ENCODE results near the gene LEP. TPM values are rescaled to one million over a fixed set of nuclear protein-coding genes. Genes with fewer than 3 reads are reported as not detected.

Gene LEP
- total and polyA plus RNA-seq, 2 of the 8 experiments (the other 6 are each of a cell fraction or from before 2014, with no cell fraction given) = not detected

DNA sequence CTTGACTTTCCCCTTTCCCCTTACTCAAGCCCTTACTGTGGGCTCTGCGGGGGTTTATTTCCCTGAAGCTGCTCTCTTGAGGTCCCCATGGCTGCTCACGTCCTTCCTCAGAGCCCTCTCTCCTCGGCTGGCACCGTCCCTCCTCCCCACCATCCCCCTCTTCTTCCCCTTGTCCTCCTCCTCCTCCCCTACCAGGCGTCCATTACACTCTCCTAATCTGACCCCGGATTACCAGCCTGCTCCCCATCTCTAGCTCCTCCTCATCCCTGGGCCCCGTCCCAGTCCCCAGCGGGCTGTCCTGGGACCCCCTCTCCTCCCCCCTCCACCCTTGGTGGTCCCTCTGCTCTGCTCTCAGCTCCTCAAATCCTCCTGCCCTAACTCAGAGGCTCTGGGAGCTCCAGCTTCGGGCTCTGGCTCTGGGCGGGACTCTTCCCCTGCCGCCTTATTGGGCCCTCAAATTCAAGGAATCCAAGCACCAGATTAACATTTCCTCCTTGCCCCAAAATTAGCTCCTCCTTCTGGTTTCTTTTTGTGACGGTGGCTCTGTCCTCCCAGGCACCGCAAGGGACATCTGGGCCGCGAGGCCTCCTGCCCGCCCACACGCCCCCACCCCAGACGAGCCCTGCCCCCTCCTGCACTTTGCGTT, 48.5 kb upstream of the LEP start:
- POLR2A ChIA-PET (ENCODE audit: partially characterized antibody) = interaction anchor here (1.0 to 3.1 kb wide), 3 partner anchors 10 to 24 kb away, joined by 3 to 11 read pairs (median 4); no protein-coding TSS in a partner anchor
- DNase-seq (ENCODE audit: low read depth in 1 of 2, low spot score in 2 of 2) = no peak

More for the DNA sequence above, 48.5 kb upstream of the LEP start:
- H2AK5ac ChIP-seq (ENCODE audit: low read depth, low read length) = no peak overlapping the region
- no peak overlapping the region for H2BK120ac ChIP-seq (replicated peaks; ENCODE audit: low read depth, low read length)
- H3K14ac ChIP-seq (ENCODE audit: insufficient read length) = no peak overlapping the region
- H3K79me2 ChIP-seq (ENCODE audit: control insufficient read depth in 1 of 2, insufficient read depth in 2 of 2, low read length in 2 of 2) = no peaks in the 10 kb centered on the region
- no peak overlapping the region for H2AFZ ChIP-seq (ENCODE audit: low read length)
- H2BK20ac ChIP-seq (ENCODE audit: low read length) = no peak overlapping the region
- WGBS, 2 experiments (ENCODE audit: extremely low coverage in 1 of 2, insufficient coverage in 1 of 2, insufficient read length in 1 of 2, insufficient replicate concordance in 2 of 2, low coverage in 1 of 2, low lambda C conversion rate in 2 of 2, missing lambda C conversion rate in 1 of 2) = 61% methylated on average over 14 of the region's 19 CpGs; no CpG with 5 or more reads in 1 of the 2 experiments
- H3K23ac ChIP-seq (ENCODE audit: insufficient read length) = no peak overlapping the region
- H2BK15ac ChIP-seq (ENCODE audit: low read length) = no peak overlapping the region
- H2BK12ac ChIP-seq (ENCODE audit: low read depth, low read length) = peak overlapping the region; percentile 17; the same call in 1 of the 2 replicates
- H3K4me1 ChIP-seq (replicated peaks in 1 of 4; ENCODE audit: control insufficient read depth in 3 of 4, insufficient read depth in 4 of 4, low read length in 3 of 4) = peaks cover 0 to 8% (median 2%) of the 10 kb centered on the region in 4 experiments; a peak in 3 of 7 replicates
- H4K8ac ChIP-seq (ENCODE audit: extremely low read depth, insufficient read depth, low read length) = peak overlapping the region; percentile 57; the same call in 1 of the 2 replicates
- H3K79me1 ChIP-seq (ENCODE audit: low read depth, low read length) = no peaks in the 10 kb centered on the region
- H3K9ac ChIP-seq (replicated peaks in 1 of 4; ENCODE audit: extremely low read depth in 1 of 4, low read depth in 3 of 4, low read length in 3 of 4) = no peak overlapping the region
- H3K36me3 ChIP-seq (ENCODE audit: control insufficient read depth in 2 of 4, insufficient read depth in 4 of 4, low read length in 3 of 4) = no peaks in the 10 kb centered on the region
- H3K4ac ChIP-seq (replicated peaks; ENCODE audit: insufficient read length, low read depth, low read length) = no peak overlapping the region
- H3K56ac ChIP-seq (replicated peaks; ENCODE audit: insufficient read length, low read depth, low read length) = no peak overlapping the region
- CTCF ChIA-PET (ENCODE audit: partially characterized antibody) = interaction anchor here (0.7 to 6.4 kb wide), 9 partner anchors 10 to 157 kb away, joined by 3 to 57 read pairs (median 4); no protein-coding TSS in a partner anchor
- peak overlapping the region; percentile 43; the same call in 1 of the 2 replicates for H3K18ac ChIP-seq (ENCODE audit: extremely low read depth, low read length)
- H3K4me3 ChIP-seq (ENCODE audit: extremely low read depth in 1 of 4, insufficient read depth in 2 of 4, low read depth in 3 of 4, low read length in 4 of 4) = peak overlapping the region in 2 of 4 experiments; percentile 7 to 35; a peak in 3 of 8 replicates
- TF ChIP-seq, protein P1, sequence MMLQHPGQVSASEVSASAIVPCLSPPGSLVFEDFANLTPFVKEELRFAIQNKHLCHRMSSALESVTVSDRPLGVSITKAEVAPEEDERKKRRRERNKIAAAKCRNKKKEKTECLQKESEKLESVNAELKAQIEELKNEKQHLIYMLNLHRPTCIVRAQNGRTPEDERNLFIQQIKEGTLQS (IDR thresholded peaks at IDR 0.05; ENCODE audit: insufficient read depth, low read depth, low read length) = no peak
- TF ChIP-seq EGR1 (IDR thresholded peaks at IDR 0.05; ENCODE audit: borderline replicate concordance, low read depth, low read length) = 0 out of 2 replicates have a peak, but pooled peaks have one; percentile 20
- no peaks in the 10 kb centered on the region; the same call in 1 of the 2 replicates for H3K23me2 ChIP-seq (ENCODE audit: low read depth, low read length)
- H3K9me3 ChIP-seq (ENCODE audit: insufficient read depth in 2 of 2, low read depth in 1 of 2, low read length in 1 of 2) = peaks cover 12 to 13% of the 10 kb centered on the region in 2 experiments
- no peaks in the 10 kb centered on the region; a peak in 2 of 7 replicates for H3K27me3 ChIP-seq (replicated peaks in 1 of 4; ENCODE audit: control insufficient read depth in 3 of 4, extremely low read depth in 1 of 4, insufficient read depth in 3 of 4, low read length in 3 of 4)
- no peak for FAIRE-seq
- peak overlapping the region; percentile 15 to 33; a peak in 3 of 4 replicates for H3K4me2 ChIP-seq (ENCODE audit: insufficient read depth in 1 of 2, low read depth in 2 of 2, low read length in 2 of 2)
- H3K27ac ChIP-seq (ENCODE audit: low read depth, low read length) = no peak overlapping the region
- no peak overlapping the region for H2BK5ac ChIP-seq (ENCODE audit: low read depth, low read length)
- no peak overlapping the region for H4K91ac ChIP-seq (replicated peaks; ENCODE audit: insufficient read length, low read length)
- no peak overlapping the region for H4K5ac ChIP-seq (ENCODE audit: insufficient read length, low read depth, low read length)
- no peaks in the 10 kb centered on the region for H4K20me1 ChIP-seq (replicated peaks in 1 of 2; ENCODE audit: control insufficient read depth in 1 of 2, insufficient read depth in 2 of 2, low read length in 2 of 2)
